ENCODE data around the gene SMIM41. TPM values are rescaled to one million over a fixed set of nuclear protein-coding genes. Genes with fewer than 3 reads are reported as not detected.
A peak's percentile ranks its signal among the peaks of the same experiment; 100 is the strongest.

Gene SMIM41
- total and polyA plus RNA-seq, 10 of the 15 experiments (the other 5 are each of a cell fraction or from before 2014, with no cell fraction given), result not detected

DNA sequence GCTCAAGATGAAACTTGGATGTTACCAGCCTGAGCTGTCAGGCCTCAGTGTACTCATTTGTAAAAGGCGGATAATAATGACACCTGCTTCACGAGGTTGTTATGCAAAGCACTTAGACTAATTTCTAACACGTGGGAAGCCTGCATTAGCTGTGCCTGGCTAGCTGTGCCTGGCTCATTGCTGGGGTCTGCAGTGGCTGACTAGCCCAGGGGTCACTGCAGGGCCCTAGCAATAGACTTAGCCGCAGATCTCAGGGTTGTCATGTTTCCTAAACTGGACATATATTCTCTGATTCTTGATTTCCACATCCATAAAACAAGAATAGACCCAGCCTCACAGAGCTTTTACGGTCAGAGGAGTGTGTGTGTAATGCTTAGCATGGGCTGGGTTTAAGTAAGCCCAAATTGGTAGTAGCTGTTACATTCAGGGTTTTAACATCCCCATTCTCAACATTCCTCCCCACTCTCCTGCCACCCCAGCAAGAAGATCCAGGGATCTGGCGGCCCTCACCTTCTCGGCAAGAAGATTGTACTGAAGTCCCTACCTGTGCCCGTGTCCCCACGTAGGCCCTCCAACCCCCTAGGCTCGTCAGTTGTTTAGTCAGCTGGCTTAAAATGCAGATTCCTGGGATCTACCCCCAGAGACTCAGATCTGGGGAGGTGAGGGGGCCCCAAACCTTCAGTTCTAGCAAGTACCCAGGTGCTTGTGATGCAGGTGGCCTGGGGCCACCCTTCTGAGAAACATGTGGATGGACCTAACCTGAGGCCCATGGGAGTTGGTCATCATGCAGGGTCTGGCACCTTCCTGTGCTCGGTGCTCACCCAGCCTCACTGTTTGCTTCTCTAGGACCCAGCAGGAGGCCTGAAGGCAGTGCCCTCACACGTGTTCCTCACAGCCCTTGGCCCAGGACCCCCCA, 19.7 kb upstream of the SMIM41 start:
- no peak overlapping the region for H3K9ac ChIP-seq (ENCODE audit: control insufficient read depth, insufficient read depth, low read length)
- FAIRE-seq, result no peak
- no peak overlapping the region for H2AFZ ChIP-seq (ENCODE audit: control insufficient read depth, low read depth, low read length)
- H3K27me3 ChIP-seq (replicated peaks in 1 of 2; ENCODE audit: control insufficient read depth in 2 of 2, insufficient read depth in 2 of 2, low read length in 1 of 2), result no peaks in the 10 kb centered on the region; a peak in 1 of 4 replicates
- intact Hi-C loops (cut with micrococcal nuclease; ENCODE audit: unreplicated experiment) (no loop called here), in situ Hi-C loops (cut with MboI) (no loop called here)
- H3K9me3 ChIP-seq (replicated peaks; ENCODE audit: control insufficient read depth, insufficient read depth, low read length), result no peaks in the 10 kb centered on the region
- no peaks in the 10 kb centered on the region for H4K20me1 ChIP-seq (ENCODE audit: control insufficient read depth, insufficient read depth)
- ATAC-seq, result peak; percentile 31
- H3K4me1 ChIP-seq (ENCODE audit: control insufficient read depth, insufficient read depth, low read length), result no peaks in the 10 kb centered on the region
- ChIA-PET CTCF (interaction anchor here (0.9 to 2.0 kb wide), 4 partner anchors 12 to 60 kb away, joined by 3 to 7 read pairs (median 7); no protein-coding TSS in a partner anchor), SMC1A (ENCODE audit: uncharacterized antibody, unreplicated experiment) (interaction anchor here (1.3 kb wide), 2 partner anchors 11 to 23 kb away, joined by 3 to 6 read pairs; no protein-coding TSS in a partner anchor), RAD21 (ENCODE audit: unreplicated experiment) (no interaction called here), POLR2A (interaction anchor here (0.9 to 1.1 kb wide), 2 partner anchors 9 to 10 kb away, joined by 3 to 6 read pairs; partner anchors contain the start of gene ATG101)
- H3K36me3 ChIP-seq (ENCODE audit: control insufficient read depth in 2 of 2, insufficient read depth in 2 of 2, low read length in 1 of 2), result no peaks in the 10 kb centered on the region; a peak in 1 of 4 replicates
- TF ChIP-seq ASH2L (IDR thresholded peaks at IDR 0.05; ENCODE audit: borderline replicate concordance, low read depth), result no peak
- TF ChIP-seq POU2F2 (IDR thresholded peaks at IDR 0.05; ENCODE audit: borderline replicate concordance, low read depth, low read length), result peak; percentile 8; the same call in 1 of the 3 replicates
- TF ChIP-seq POLR2AphosphoS2 (IDR thresholded peaks at IDR 0.05; ENCODE audit: low read depth, low read length), result no peak
- TF ChIP-seq POLR2AphosphoS5 (IDR thresholded peaks at IDR 0.05; ENCODE audit: low read length), result peak; percentile 66; the same call in 1 of the 2 replicates
- no peak for TF ChIP-seq ESRRA (IDR thresholded peaks at IDR 0.05; ENCODE audit: low read length)
- TF ChIP-seq, protein P1, sequence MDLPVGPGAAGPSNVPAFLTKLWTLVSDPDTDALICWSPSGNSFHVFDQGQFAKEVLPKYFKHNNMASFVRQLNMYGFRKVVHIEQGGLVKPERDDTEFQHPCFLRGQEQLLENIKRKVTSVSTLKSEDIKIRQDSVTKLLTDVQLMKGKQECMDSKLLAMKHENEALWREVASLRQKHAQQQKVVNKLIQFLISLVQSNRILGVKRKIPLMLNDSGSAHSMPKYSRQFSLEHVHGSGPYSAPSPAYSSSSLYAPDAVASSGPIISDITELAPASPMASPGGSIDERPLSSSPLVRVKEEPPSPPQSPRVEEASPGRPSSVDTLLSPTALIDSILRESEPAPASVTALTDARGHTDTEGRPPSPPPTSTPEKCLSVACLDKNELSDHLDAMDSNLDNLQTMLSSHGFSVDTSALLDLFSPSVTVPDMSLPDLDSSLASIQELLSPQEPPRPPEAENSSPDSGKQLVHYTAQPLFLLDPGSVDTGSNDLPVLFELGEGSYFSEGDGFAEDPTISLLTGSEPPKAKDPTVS (IDR thresholded peaks at IDR 0.05; ENCODE audit: low read depth, low read length), result no peak
- no peak for TF ChIP-seq CBX5 (IDR thresholded peaks at IDR 0.05; ENCODE audit: low read depth)
- TF ChIP-seq SREBF1 (IDR thresholded peaks at IDR 0.05; ENCODE audit: low read length), result no peak
- TF ChIP-seq TBL1XR1 (IDR thresholded peaks at IDR 0.05; ENCODE audit: low read depth, low read length), result no peak
- DNase-seq (ENCODE audit: low read depth, low spot score), result no peak
- no peak overlapping the region for H3K4me3 ChIP-seq
- H3K27ac ChIP-seq (ENCODE audit: control insufficient read depth, insufficient read depth), result no peak overlapping the region
- no peaks in the 10 kb centered on the region for H3K79me2 ChIP-seq (ENCODE audit: control insufficient read depth, insufficient read depth, low read length)
- no peak overlapping the region for H3K4me2 ChIP-seq (ENCODE audit: control insufficient read depth, insufficient read depth)
- BruUV-seq (replicated peaks), result no TSS peak
- 45% methylated on average over 12 of the region's 12 CpGs for WGBS (ENCODE audit: insufficient coverage, insufficient replicate concordance, low lambda C conversion rate, missing lambda C conversion rate)
